GM18861 (cell line): ENCODE measurements around the gene NCL.
"Not testable (repeated sequence)": the region's sequence is repeated elsewhere in the genome, so short reads cannot be mapped to it uniquely, and the experiment has no call there.

Experiments used
- ATAC-seq: cut with Tn5 transposase; IDR thresholded peaks from one replicate; pipeline ENCODE4 v1.9.1; 2021; ENCODE audit not compliant: unreplicated experiment

NCL gene

DNA sequence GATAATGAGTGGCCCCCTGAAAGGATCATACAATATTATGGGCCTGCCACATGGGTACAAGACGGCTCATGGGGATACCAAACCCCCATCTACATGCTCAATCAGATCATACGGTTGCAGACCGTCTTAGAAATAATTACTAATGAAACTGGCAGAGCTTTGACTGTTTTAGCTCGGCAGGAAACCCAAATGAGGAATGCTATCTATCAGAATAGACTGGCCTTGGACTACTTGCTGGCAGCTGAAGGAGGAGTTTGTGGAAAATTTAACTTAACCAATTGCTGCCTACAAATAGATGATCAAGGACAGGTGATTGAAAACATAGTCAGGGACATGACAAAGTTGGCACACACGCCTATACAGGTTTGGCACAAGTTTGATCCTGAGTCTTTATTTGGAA lies 56.6 kb downstream of the NCL start:
- ATAC-seq = not testable (repeated sequence)

DNA sequence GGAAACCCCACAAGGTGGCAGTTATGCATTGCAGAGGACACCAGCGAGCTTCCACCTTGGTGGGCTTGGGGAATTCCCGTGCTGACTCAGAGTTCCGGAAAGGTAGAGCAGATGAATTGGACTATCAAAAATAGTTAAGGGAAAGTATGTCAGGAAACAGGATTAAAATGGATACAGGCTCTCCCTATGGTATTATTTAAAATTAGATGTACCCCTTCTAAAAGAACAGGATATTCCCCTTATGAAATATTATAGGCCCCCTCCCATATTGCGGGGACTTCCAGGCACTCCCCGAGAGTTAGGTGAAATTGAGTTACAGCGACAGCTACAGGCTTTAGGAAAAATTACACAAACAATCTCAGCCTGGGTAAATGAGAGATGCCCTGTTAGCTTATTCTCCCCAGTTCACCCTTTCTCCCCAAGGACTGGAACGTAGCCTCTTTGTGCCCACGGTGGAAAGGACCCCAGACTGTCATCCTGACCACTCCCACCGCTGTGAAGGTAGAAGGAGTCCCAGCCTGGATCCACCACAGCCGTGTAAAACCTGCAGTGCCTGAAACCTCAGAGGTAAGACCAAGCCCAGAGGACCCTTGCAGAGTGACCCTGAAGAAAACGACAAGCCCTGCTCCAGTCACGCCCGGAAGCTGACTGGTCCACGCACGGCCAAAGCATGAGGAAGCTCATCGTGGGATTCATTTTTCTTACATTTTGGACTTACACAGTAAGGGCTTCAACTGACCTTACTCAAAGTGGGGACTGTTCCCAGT lies 58.5 kb downstream of the NCL start:
- not testable (repeated sequence) for ATAC-seq

DNA sequence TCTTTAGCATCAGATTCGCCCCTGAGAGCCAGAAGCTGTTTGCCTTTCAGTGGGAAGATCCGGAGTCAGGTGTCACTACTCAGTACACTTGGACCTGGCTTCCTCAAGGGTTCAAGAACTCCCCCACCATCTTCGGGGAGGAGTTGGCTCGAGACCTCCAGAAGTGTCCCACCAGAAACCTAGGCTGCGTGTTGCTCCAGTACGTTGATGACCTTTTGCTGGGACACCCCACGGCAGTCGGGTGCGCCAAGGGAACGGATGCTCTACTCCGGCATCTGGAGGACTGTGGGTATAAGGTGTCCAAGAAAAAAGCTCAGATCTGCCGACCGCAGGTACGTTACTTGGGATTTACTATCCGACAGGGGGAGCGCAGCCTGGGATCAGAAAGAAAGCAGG lies 60.1 kb downstream of the NCL start:
- not testable (repeated sequence) for ATAC-seq
